HCT116 (cell line): ENCODE measurements around the gene OVOL2. TPM values are rescaled to one million over a fixed set of nuclear protein-coding genes. Genes with fewer than 3 reads are reported as not detected.

ENCODE experiments used
- ATAC-seq: fragments of 200-7000 bp; cut with Tn5 transposase; 2 replicates; pipeline ENCODE4 v1.9.1; 2020; ENCODE audit warnings: mild to moderate bottlenecking, moderate library complexity
- BruUV-seq: library from RNA; stranded (reverse); fragments of 400-500 nt; replicated peaks from 2 replicates; lab custom pipeline; 2021; lab: Mats Ljungman, UMichigan
- CTCF ChIA-PET: fragments of 300-600 bp; sonication (Branson Sonifier 250); formaldehyde crosslinking; loops from one replicate; lab custom pipeline; 2021; ENCODE audit warnings: antibody characterized with exemption; lab: Charles Lee
- POLR2A ChIA-PET: fragments of 300-600, 350-600 bp; sonication (Branson Sonifier 250); formaldehyde crosslinking; loops from one replicate; lab custom pipeline; 2021; ENCODE audit warnings: antibody characterized with exemption; lab: Charles Lee
- RAD21 ChIA-PET, 2 experiments: fragments of 300-600 bp; sonication (Branson Sonifier 250); formaldehyde crosslinking; loops; one replicate each; lab custom pipeline; 2023; ENCODE audit warnings: low total read pairs in 2 of 2; ENCODE audit not compliant: uncharacterized antibody in 2 of 2, unreplicated experiment in 2 of 2, low non-redundant PET in 1 of 2; lab: Charles Lee
- DNase-seq: peaks from one replicate; pipeline ENCODE4 v3.0.0-alpha.2; 2010; ENCODE audit warnings: low read depth, low spot score
- H2AFZ ChIP-seq: fragments of 200-600 bp; shearing (Covaris generic), sonication (generic); 2 replicates; pipeline ENCODE4 v1.6.1; 2017; ENCODE audit warnings: low read depth, mixed run types, mixed read lengths, antibody characterized with exemption, low read length; ENCODE audit not compliant: poor library complexity, severe bottlenecking
- H3K27ac ChIP-seq: 2 replicates; pipeline ENCODE4 v1.5.1; 2012; ENCODE audit warnings: low read depth, low read length
- H3K27me3 ChIP-seq: fragments of 200-600 bp; sonication (generic); 2 replicates; pipeline ENCODE4 v1.6.1; 2016; ENCODE audit warnings: mixed run types, low read length, mixed read lengths; ENCODE audit not compliant: insufficient read depth
- H3K36me3 ChIP-seq, 2 experiments: fragments of 200-500 bp in 1 of 2; fragments of 200-600 bp in 1 of 2; sonication (Bioruptor generic) in 1 of 2; sonication (generic) in 1 of 2; 2 replicates each; pipeline versions ENCODE4 v1.5.1 to v1.6.1; 2014 to 2016; ENCODE audit warnings: low read length in 2 of 2, inconsistent platforms in 1 of 2, mixed read lengths in 1 of 2, mixed run types in 1 of 2; ENCODE audit not compliant: insufficient read depth in 2 of 2, control insufficient read depth in 1 of 2
- H3K4me1 ChIP-seq, 2 experiments: fragments of 200-600 bp in 1 of 2; sonication (generic) in 1 of 2; 2 replicates each; pipeline versions ENCODE4 v1.5.1 to v1.6.1; 2012 to 2017; ENCODE audit warnings: low read length in 2 of 2, inconsistent platforms in 1 of 2, mild to moderate bottlenecking in 1 of 2, mixed read lengths in 1 of 2, mixed run types in 1 of 2, moderate library complexity in 1 of 2; ENCODE audit not compliant: insufficient read depth in 2 of 2, control insufficient read depth in 1 of 2
- H3K4me2 ChIP-seq: fragments of 200-600 bp; sonication (generic); 2 replicates; pipeline ENCODE4 v1.6.1; 2017; ENCODE audit warnings: mixed run types, low read length, mixed read lengths
- H3K4me3 ChIP-seq, 2 experiments: fragments of 200-600 bp in 1 of 2; sonication (generic) in 1 of 2; replicated peaks in 1 of 2; 2 replicates each; pipeline ENCODE4 v1.5.1; 2011 to 2016; ENCODE audit warnings: low read length in 2 of 2, control low read depth in 1 of 2, low read depth in 1 of 2, mild to moderate bottlenecking in 1 of 2, mixed read lengths in 1 of 2, mixed run types in 1 of 2
- H3K79me2 ChIP-seq: fragments of 200-600 bp; sonication (generic); 2 replicates; pipeline ENCODE4 v1.6.1; 2017; ENCODE audit warnings: mild to moderate bottlenecking, mixed run types, low read length, moderate library complexity, mixed read lengths; ENCODE audit not compliant: insufficient read depth
- H3K9ac ChIP-seq: fragments of 200-600 bp; sonication (generic); 2 replicates; pipeline ENCODE4 v1.6.1; 2016; ENCODE audit warnings: low read length, mixed read lengths
- H3K9me2 ChIP-seq: fragments of 200-600 bp; sonication (generic), shearing (Covaris generic); 2 replicates; pipeline ENCODE4 v1.6.1; 2017; ENCODE audit warnings: mixed run types, mild to moderate bottlenecking, moderate library complexity; ENCODE audit not compliant: insufficient read depth
- H3K9me3 ChIP-seq, 2 experiments: fragments of 200-500 bp in 1 of 2; fragments of 200-600 bp in 1 of 2; sonication (Bioruptor generic) in 1 of 2; sonication (generic) in 1 of 2; 2 replicates each; pipeline ENCODE4 v1.6.1; 2014 to 2017; ENCODE audit warnings: low read length in 2 of 2, mixed read lengths in 2 of 2, inconsistent platforms in 1 of 2, low read depth in 1 of 2, mild to moderate bottlenecking in 1 of 2, mixed run types in 1 of 2, moderate library complexity in 1 of 2; ENCODE audit not compliant: control insufficient read depth in 1 of 2, insufficient read depth in 1 of 2
- H4K20me1 ChIP-seq: fragments of 200-600 bp; sonication (generic), shearing (Covaris generic); 2 replicates; pipeline ENCODE4 v1.6.1; 2017; ENCODE audit warnings: mixed run types, mild to moderate bottlenecking, moderate library complexity; ENCODE audit not compliant: insufficient read depth
- CBX3 ChIP-seq: IDR thresholded peaks from 2 replicates; pipeline ENCODE4 v1.6.1; 2012; ENCODE audit warnings: low read depth
- EGR1 ChIP-seq: IDR thresholded peaks from 2 replicates; pipeline ENCODE4 v1.6.1; 2012; ENCODE audit warnings: low read depth
- EZH2 ChIP-seq: fragments of 200-600 bp; sonication (generic); IDR thresholded peaks from 2 replicates; pipeline ENCODE4 v1.6.1; 2017; ENCODE audit warnings: antibody characterized with exemption, mixed run types
- EZH2phosphoT487 ChIP-seq: fragments of 200-600 bp; IDR thresholded peaks from 2 replicates; pipeline ENCODE4 v1.6.1; 2018; ENCODE audit warnings: antibody characterized with exemption, borderline replicate concordance
- MAX ChIP-seq: IDR thresholded peaks from 2 replicates; pipeline ENCODE4 v1.6.1; 2012
- POLR2A ChIP-seq: IDR thresholded peaks from 2 replicates; pipeline ENCODE4 v1.7.0; 2011; ENCODE audit warnings: borderline replicate concordance; ENCODE audit not compliant: insufficient read depth, insufficient read length; ENCODE audit errors: extremely low read depth
- POLR2AphosphoS5 ChIP-seq: IDR thresholded peaks from 2 replicates; pipeline ENCODE4 v1.6.1; 2011; ENCODE audit warnings: mild to moderate bottlenecking, low read depth, low read length, moderate library complexity
- REST ChIP-seq: IDR thresholded peaks from 2 replicates; pipeline ENCODE4 v1.6.1; 2012; ENCODE audit warnings: low read depth
- SIN3A ChIP-seq: IDR thresholded peaks from 2 replicates; pipeline ENCODE4 v1.6.1; 2012; ENCODE audit warnings: low read depth
- YY1 ChIP-seq: IDR thresholded peaks from 2 replicates; pipeline ENCODE4 v1.6.1; 2011; ENCODE audit warnings: low read length, low read depth, moderate library complexity, mild to moderate bottlenecking; ENCODE audit not compliant: insufficient replicate concordance; ENCODE audit errors: extremely low read depth
- ZFX ChIP-seq: fragments of 450-650 bp; IDR thresholded peaks from 2 replicates; pipeline ENCODE4 v1.6.1; 2017
- ZNF274 ChIP-seq: fragments of 200-500 bp; sonication (Bioruptor generic); IDR thresholded peaks from 2 replicates; pipeline ENCODE4 v1.6.1; 2014; ENCODE audit warnings: mild to moderate bottlenecking, low read depth, low read length, inconsistent platforms
- intact Hi-C: fragments of 100-400 bp; cut with micrococcal nuclease; formaldehyde crosslinking; loops from 2 replicates; pipeline ENCODE4 v1.10.0; 2022
- total RNA-seq: library from RNA; stranded (reverse); gene quantifications from one replicate; pipeline ENCODE4 v1.2.1, GENCODE V29; 2021; ENCODE audit not compliant: unreplicated experiment

The OVOL2 gene
- total RNA-seq, 1 experiment from 2014 or later, result 0.86 TPM

GRCh38 chr20:18048176-18048575 lies 9.5 kb downstream of the OVOL2 start:
- ATAC-seq, result no peak

More at GRCh38 chr20:18048176-18048575, 9.5 kb downstream of the OVOL2 start:
- Histone ChIP-seq H4K20me1 (no peaks in the 10 kb centered on the region), H3K4me2 (no peak overlapping the region), H3K4me1 (no peaks in the 10 kb centered on the region), H3K79me2 (no peaks in the 10 kb centered on the region), H3K36me3 (no peaks in the 10 kb centered on the region), H3K4me3 (no peak overlapping the region), H3K27me3 (no peaks in the 10 kb centered on the region), H3K9ac (no peak overlapping the region), H3K9me3 (peaks cover 0 to 4% of the 10 kb centered on the region in 2 experiments; a peak in 1 of 4 replicates), H3K27ac (no peak overlapping the region), H3K9me2 (no peaks in the 10 kb centered on the region), H2AFZ (no peak overlapping the region)
- intact Hi-C loops, result no loop called here
- ChIA-PET POLR2A (no interaction called here), CTCF (no interaction called here), RAD21 (no interaction called here)
- BruUV-seq, result no TSS peak
- TF ChIP-seq REST (no peak), POLR2A (no peak), EGR1 (no peak), YY1 (no peak), EZH2 (no peak), CBX3 (no peak), ZNF274 (no peak), ZFX (no peak), EZH2phosphoT487 (no peak), MAX (no peak), SIN3A (no peak), POLR2AphosphoS5 (no peak)
- no peak for DNase-seq
